ENCODE measurements around the gene UBE2L3. TPM values are rescaled to one million over a fixed set of nuclear protein-coding genes. Genes with fewer than 3 reads are reported as not detected.
"Not testable (repeated sequence)": the region's sequence is repeated elsewhere in the genome, so short reads cannot be mapped to it uniquely, and the experiment has no call there.

Gene UBE2L3
- total and polyA plus RNA-seq, 10 of the 15 experiments (the other 5 are each of a cell fraction or from before 2014, with no cell fraction given): 55.7 to 168 (median 113) TPM

GRCh38 chr22:21643533-21644357, 76.2 kb downstream of the UBE2L3 start:
- ATAC-seq: no peak
- peak overlapping the region; percentile 90 for H3K9ac ChIP-seq (ENCODE audit: control insufficient read depth, insufficient read depth, low read length)
- peak overlapping the region; percentile 97 for H3K4me3 ChIP-seq
- H2AFZ ChIP-seq (ENCODE audit: control insufficient read depth, low read depth, low read length): no peak overlapping the region; the same call in 1 of the 2 replicates
- ChIA-PET CTCF (interaction anchor here (0.6 to 5.6 kb wide), 13 partner anchors 10 to 210 kb away, joined by 3 to 106 read pairs (median 4); partner anchors contain the start of genes CCDC116 and YDJC), SMC1A (ENCODE audit: uncharacterized antibody, unreplicated experiment) (interaction anchor here (0.6 to 3.9 kb wide), 6 partner anchors 11 to 310 kb away, joined by 3 to 39 read pairs (median 4); partner anchors contain the start of genes CCDC116 and YDJC), POLR2A (interaction anchor here (3.6 kb wide), 1 partner anchor 14 kb away, joined by 42 read pairs; the partner anchor contains the start of gene YDJC), RAD21 (ENCODE audit: unreplicated experiment) (interaction anchor here (0.6 to 3.4 kb wide), 5 partner anchors 8 to 1405 kb away, joined by 3 to 50 read pairs (median 12); partner anchors contain the start of gene YDJC)
- no TSS peak for BruUV-seq (replicated peaks)
- H4K20me1 ChIP-seq (ENCODE audit: control insufficient read depth, insufficient read depth): peaks cover 4% of the 10 kb centered on the region; the same call in 1 of the 2 replicates
- peak overlapping the region; percentile 88; the same call in 1 of the 2 replicates for H3K27ac ChIP-seq (ENCODE audit: control insufficient read depth, insufficient read depth)
- peaks cover 26% of the 10 kb centered on the region for H3K79me2 ChIP-seq (ENCODE audit: control insufficient read depth, insufficient read depth, low read length)
- intact Hi-C loops (cut with micrococcal nuclease; ENCODE audit: unreplicated experiment): loop anchor here (10.0 kb wide), 1 partner anchor 59 kb away; no protein-coding TSS in a partner anchor
- TF ChIP-seq SMAD1 (IDR thresholded peaks at IDR 0.05; ENCODE audit: low read depth, partially characterized antibody) (no peak), CTCF (IDR thresholded peaks at IDR 0.05 in 2 of 3, conservative IDR thresholded peaks at IDR 0.05 in 1 of 3; ENCODE audit: control insufficient read depth in 2 of 3, extremely low read depth in 1 of 3, insufficient read depth in 1 of 3, low read depth in 3 of 3, low read length in 3 of 3) (peak; percentile 16 to 42 (median 18); a peak in 2 of 6 replicates)
- WGBS (ENCODE audit: insufficient coverage, insufficient replicate concordance, low lambda C conversion rate, missing lambda C conversion rate): 82% methylated on average over 22 of the region's 22 CpGs
- FAIRE-seq: no peak
- no peaks in the 10 kb centered on the region for H3K27me3 ChIP-seq (replicated peaks in 1 of 2; ENCODE audit: control insufficient read depth in 2 of 2, insufficient read depth in 2 of 2, low read length in 1 of 2)
- H3K4me2 ChIP-seq (ENCODE audit: control insufficient read depth, insufficient read depth): peak overlapping the region; percentile 93
- DNase-seq (ENCODE audit: low read depth, low spot score): no peak
- in situ Hi-C loops (cut with MboI): no loop called here
- H3K4me1 ChIP-seq (ENCODE audit: control insufficient read depth, insufficient read depth, low read length): peaks cover 15% of the 10 kb centered on the region
- H3K9me3 ChIP-seq (replicated peaks; ENCODE audit: control insufficient read depth, insufficient read depth, low read length): no peaks in the 10 kb centered on the region
- H3K36me3 ChIP-seq (ENCODE audit: control insufficient read depth in 2 of 2, insufficient read depth in 2 of 2, low read length in 1 of 2): peaks cover under 1 to 6% of the 10 kb centered on the region in 2 experiments

- FAIRE-seq; ATAC-seq; H3K4me3 ChIP-seq; POLR2A ChIA-PET; in situ Hi-C loops (cut with MboI); H4K20me1 ChIP-seq (ENCODE audit: control insufficient read depth, insufficient read depth); H3K27ac ChIP-seq (ENCODE audit: control insufficient read depth, insufficient read depth); H3K9me3 ChIP-seq (replicated peaks; ENCODE audit: control insufficient read depth, insufficient read depth, low read length); H3K9ac ChIP-seq (ENCODE audit: control insufficient read depth, insufficient read depth, low read length); H2AFZ ChIP-seq (ENCODE audit: control insufficient read depth, low read depth, low read length); H3K4me2 ChIP-seq (ENCODE audit: control insufficient read depth, insufficient read depth); H3K36me3 ChIP-seq (ENCODE audit: control insufficient read depth in 2 of 2, insufficient read depth in 2 of 2, low read length in 1 of 2); H3K27me3 ChIP-seq (replicated peaks in 1 of 2; ENCODE audit: control insufficient read depth in 2 of 2, insufficient read depth in 2 of 2, low read length in 1 of 2); DNase-seq (ENCODE audit: low read depth, low spot score); BruUV-seq (replicated peaks): not testable (repeated sequence)
- intact Hi-C loops (cut with micrococcal nuclease; ENCODE audit: unreplicated experiment): loop anchor here (10.0 kb wide), 1 partner anchor 61 kb away; no protein-coding TSS in a partner anchor
- peaks cover 15% of the 10 kb centered on the region for H3K4me1 ChIP-seq (ENCODE audit: control insufficient read depth, insufficient read depth, low read length)
- CTCF ChIA-PET: interaction anchor here (0.8 to 3.0 kb wide), 10 partner anchors 9 to 760 kb away, joined by 3 to 60 read pairs (median 6); partner anchors contain the start of genes PPM1F and YDJC
- SMC1A ChIA-PET (ENCODE audit: uncharacterized antibody, unreplicated experiment): interaction anchor here (1.6 to 3.0 kb wide), 2 partner anchors 15 to 69 kb away, joined by 3 to 23 read pairs; partner anchors contain the start of gene YDJC
- peaks cover 26% of the 10 kb centered on the region for H3K79me2 ChIP-seq (ENCODE audit: control insufficient read depth, insufficient read depth, low read length)
- WGBS (ENCODE audit: insufficient coverage, insufficient replicate concordance, low lambda C conversion rate, missing lambda C conversion rate): 89% methylated on average over 6 of the region's 6 CpGs
- RAD21 ChIA-PET (ENCODE audit: unreplicated experiment): interaction anchor here (1.5 to 3.6 kb wide), 2 partner anchors 15 to 17 kb away, joined by 5 to 19 read pairs; partner anchors contain the start of gene YDJC
These were observed 78.0 kb downstream of the UBE2L3 start for GRCh38 chr22:21645513-21645912.
